CD14-positive monocyte (primary cell): ENCODE measurements around the gene GRIA3. TPM values are rescaled to one million over a fixed set of nuclear protein-coding genes. Genes with fewer than 3 reads are reported as not detected.

Source experiments
- DNase-seq, 3 donors: peaks; one replicate each; pipeline ENCODE4 v3.0.0-alpha.2; 2011 to 2022
- H2AFZ ChIP-seq: 2 replicates; pipeline ENCODE4 v1.6.0; 2012; ENCODE audit warnings: mild to moderate bottlenecking, low read depth, low read length, inconsistent platforms; ENCODE audit not compliant: insufficient read depth, poor library complexity, severe bottlenecking
- H3K27ac ChIP-seq, 2 donors: 1 replicate in 1 of 2; 2 replicates in 1 of 2; pipeline ENCODE4 v1.5.1; 2012 to 2013; ENCODE audit warnings: low read length in 2 of 2, control low read depth in 1 of 2, inconsistent platforms in 1 of 2, low read depth in 1 of 2, mild to moderate bottlenecking in 1 of 2
- H3K27me3 ChIP-seq, 2 donors: one replicate each; pipeline versions ENCODE4 v1.6.0 to v1.6.1; 2011 to 2013; ENCODE audit warnings: low read length in 2 of 2; ENCODE audit not compliant: control insufficient read depth in 2 of 2, insufficient read depth in 2 of 2
- H3K36me3 ChIP-seq, 2 donors: replicated peaks in 1 of 2; 1 replicate in 1 of 2; 2 replicates in 1 of 2; pipeline versions ENCODE4 v1.5.1 to v1.6.1; 2012 to 2013; ENCODE audit warnings: low read length in 2 of 2, control low read depth in 1 of 2, inconsistent platforms in 1 of 2, mild to moderate bottlenecking in 1 of 2; ENCODE audit not compliant: insufficient read depth in 2 of 2, control insufficient read depth in 1 of 2
- H3K4me1 ChIP-seq, 2 donors: 1 replicate in 1 of 2; 2 replicates in 1 of 2; pipeline versions ENCODE4 v1.5.1 to v1.6.1; 2012 to 2013; ENCODE audit warnings: low read length in 2 of 2, control low read depth in 1 of 2, inconsistent platforms in 1 of 2, mild to moderate bottlenecking in 1 of 2, moderate library complexity in 1 of 2; ENCODE audit not compliant: insufficient read depth in 2 of 2, control insufficient read depth in 1 of 2
- H3K4me2 ChIP-seq: replicated peaks from 2 replicates; pipeline ENCODE3; 2012; ENCODE audit warnings: low read length, moderate library complexity, mild to moderate bottlenecking; ENCODE audit not compliant: poor library complexity, severe bottlenecking; ENCODE audit errors: extremely low read depth
- H3K4me3 ChIP-seq, 3 experiments: fragments of 200-600 bp in 1 of 3; sonication (generic) in 1 of 3; replicated peaks in 1 of 3; 1 replicate in 2 of 3; 2 replicates in 1 of 3; pipeline ENCODE4 v1.5.1; 2011 to 2013; ENCODE audit warnings: low read length in 3 of 3, mild to moderate bottlenecking in 3 of 3, control low read depth in 2 of 3, low read depth in 2 of 3, inconsistent platforms in 1 of 3, moderate library complexity in 1 of 3
- H3K79me2 ChIP-seq: 2 replicates; pipeline ENCODE4 v1.6.0; 2012; ENCODE audit warnings: mild to moderate bottlenecking, control low read depth, inconsistent platforms, low read length, moderate library complexity; ENCODE audit not compliant: insufficient read depth
- H3K9ac ChIP-seq: 2 replicates; pipeline ENCODE4 v1.6.0; 2017; ENCODE audit warnings: low read length, mild to moderate bottlenecking; ENCODE audit not compliant: insufficient read depth, poor library complexity, severe bottlenecking
- H3K9me3 ChIP-seq, 2 donors: replicated peaks in 1 of 2; 1 replicate in 1 of 2; 2 replicates in 1 of 2; pipeline versions ENCODE4 v1.5.1 to v1.6.1; 2012 to 2013; ENCODE audit warnings: low read length in 2 of 2, control low read depth in 1 of 2; ENCODE audit not compliant: control insufficient read depth in 1 of 2, insufficient read depth in 1 of 2
- H4K20me1 ChIP-seq: 2 replicates; pipeline ENCODE4 v1.6.0; 2012; ENCODE audit warnings: mild to moderate bottlenecking, low read length, control low read depth, moderate library complexity; ENCODE audit not compliant: insufficient read depth
- H3K27ac Mint-ChIP-seq, 7 donors: one replicate each; pipeline ENCODE4 v1.8.0; 2020; ENCODE audit warnings: mild to moderate bottlenecking in 7 of 7, mixed read lengths in 7 of 7, moderate library complexity in 6 of 7, inconsistent platforms in 2 of 7
- H3K27me3 Mint-ChIP-seq, 3 donors: one replicate each; pipeline ENCODE4 v1.8.0; 2021 to 2022; ENCODE audit warnings: low read depth in 3 of 3, mild to moderate bottlenecking in 3 of 3, mixed read lengths in 3 of 3, moderate library complexity in 3 of 3, inconsistent platforms in 1 of 3
- H3K36me3 Mint-ChIP-seq, 2 donors: one replicate each; pipeline ENCODE4 v1.8.0; 2020; ENCODE audit warnings: mixed read lengths in 2 of 2, inconsistent platforms in 1 of 2, mild to moderate bottlenecking in 1 of 2
- H3K4me1 Mint-ChIP-seq: one replicate; pipeline ENCODE4 v1.8.0; 2020; ENCODE audit warnings: mild to moderate bottlenecking, mixed read lengths
- H3K4me3 Mint-ChIP-seq, 2 donors: one replicate each; pipeline ENCODE4 v1.8.0; 2020; ENCODE audit warnings: mild to moderate bottlenecking in 2 of 2, mixed read lengths in 2 of 2, moderate library complexity in 1 of 2
- H3K9me3 Mint-ChIP-seq, 7 donors: one replicate each; pipeline ENCODE4 v1.8.0; 2020 to 2022; ENCODE audit warnings: mixed read lengths in 7 of 7, mild to moderate bottlenecking in 6 of 7, moderate library complexity in 6 of 7, inconsistent platforms in 2 of 7
- WGBS: methylation state at CpG from one replicate; pipeline ENCODE4 v1.1.5; 2013; ENCODE audit warnings: missing lambda C conversion rate; ENCODE audit not compliant: insufficient coverage; 5-methylcytosine and 5-hydroxymethylcytosine counted together
- intact Hi-C, 2 donors: fragments of 100-400 bp; cut with micrococcal nuclease; formaldehyde crosslinking; loops; one replicate each; pipeline versions ENCODE4 v1.15.0 to v1.15.1; 2023
- polyA plus RNA-seq, 3 donors: library from polyadenylated mRNA; depleted of rRNA in 1 of 3; unstranded in 2 of 3; stranded (reverse) in 1 of 3; fragments of 300-500 nt in 2 of 3; fragments of >200 nt in 1 of 3; fragmentation: Illumina TruSeq in 2 of 3; gene quantifications; 1 replicate in 2 of 3; 2 replicates in 1 of 3; pipeline ENCODE4 v1.2.3, GENCODE V29; 2012 to 2021
- TF ChIP-seq, protein P1 (sequence below): fragments of 200-600 bp; IDR thresholded peaks from one replicate; pipeline ENCODE4 v1.8.0; 2022; ENCODE audit warnings: antibody characterized with exemption, mild to moderate bottlenecking

The GRIA3 gene
- polyA plus RNA-seq, 3 donors, result not detected

DNA sequence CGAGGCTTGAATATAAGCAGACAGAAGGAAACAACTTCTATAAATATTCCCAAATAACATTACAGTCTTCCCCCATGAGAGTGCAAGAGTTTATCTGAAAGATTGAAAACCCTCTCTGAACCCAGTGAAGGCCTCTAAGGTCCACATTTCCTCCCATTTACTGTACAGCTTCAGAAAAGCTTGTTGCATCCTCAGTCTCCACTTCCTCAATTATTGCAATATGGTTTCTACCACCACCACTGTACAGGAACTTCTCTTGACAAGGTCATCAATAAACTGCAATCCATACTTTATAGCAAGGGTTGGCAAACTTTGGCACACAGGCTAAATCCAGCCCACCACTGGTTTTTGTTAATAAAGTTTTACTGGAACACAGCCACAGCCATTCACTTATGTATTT lies 309.8 kb downstream of the GRIA3 start:
- Histone ChIP-seq H3K9ac (no peak overlapping the region), H2AFZ (no peak overlapping the region), H3K4me3 (no peak overlapping the region), H3K4me1 (no peaks in the 10 kb centered on the region), H3K27ac (no peak overlapping the region), H3K79me2 (no peaks in the 10 kb centered on the region), H3K9me3 (no peaks in the 10 kb centered on the region), H3K4me2 (no peak overlapping the region), H3K36me3 (no peaks in the 10 kb centered on the region), H3K27me3 (no peaks in the 10 kb centered on the region), H4K20me1 (no peaks in the 10 kb centered on the region)
- no CpG with 5 or more reads among the region's 1 CpG for WGBS
- no peaks in the 10 kb centered on the region for H3K36me3 Mint-ChIP-seq
- intact Hi-C loops, result no loop called here
- DNase-seq, result no peak
- no peak overlapping the region for H3K27ac Mint-ChIP-seq
- H3K9me3 Mint-ChIP-seq, result peaks cover 0 to 2% (median 0%) of the 10 kb centered on the region in 7 donors
- H3K4me1 Mint-ChIP-seq, result no peaks in the 10 kb centered on the region
- TF ChIP-seq, protein P1, sequence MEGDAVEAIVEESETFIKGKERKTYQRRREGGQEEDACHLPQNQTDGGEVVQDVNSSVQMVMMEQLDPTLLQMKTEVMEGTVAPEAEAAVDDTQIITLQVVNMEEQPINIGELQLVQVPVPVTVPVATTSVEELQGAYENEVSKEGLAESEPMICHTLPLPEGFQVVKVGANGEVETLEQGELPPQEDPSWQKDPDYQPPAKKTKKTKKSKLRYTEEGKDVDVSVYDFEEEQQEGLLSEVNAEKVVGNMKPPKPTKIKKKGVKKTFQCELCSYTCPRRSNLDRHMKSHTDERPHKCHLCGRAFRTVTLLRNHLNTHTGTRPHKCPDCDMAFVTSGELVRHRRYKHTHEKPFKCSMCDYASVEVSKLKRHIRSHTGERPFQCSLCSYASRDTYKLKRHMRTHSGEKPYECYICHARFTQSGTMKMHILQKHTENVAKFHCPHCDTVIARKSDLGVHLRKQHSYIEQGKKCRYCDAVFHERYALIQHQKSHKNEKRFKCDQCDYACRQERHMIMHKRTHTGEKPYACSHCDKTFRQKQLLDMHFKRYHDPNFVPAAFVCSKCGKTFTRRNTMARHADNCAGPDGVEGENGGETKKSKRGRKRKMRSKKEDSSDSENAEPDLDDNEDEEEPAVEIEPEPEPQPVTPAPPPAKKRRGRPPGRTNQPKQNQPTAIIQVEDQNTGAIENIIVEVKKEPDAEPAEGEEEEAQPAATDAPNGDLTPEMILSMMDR, result no peak
- H3K27me3 Mint-ChIP-seq, result peaks cover 0 to 6% (median 0%) of the 10 kb centered on the region in 3 donors
- no peak overlapping the region for H3K4me3 Mint-ChIP-seq

DNA sequence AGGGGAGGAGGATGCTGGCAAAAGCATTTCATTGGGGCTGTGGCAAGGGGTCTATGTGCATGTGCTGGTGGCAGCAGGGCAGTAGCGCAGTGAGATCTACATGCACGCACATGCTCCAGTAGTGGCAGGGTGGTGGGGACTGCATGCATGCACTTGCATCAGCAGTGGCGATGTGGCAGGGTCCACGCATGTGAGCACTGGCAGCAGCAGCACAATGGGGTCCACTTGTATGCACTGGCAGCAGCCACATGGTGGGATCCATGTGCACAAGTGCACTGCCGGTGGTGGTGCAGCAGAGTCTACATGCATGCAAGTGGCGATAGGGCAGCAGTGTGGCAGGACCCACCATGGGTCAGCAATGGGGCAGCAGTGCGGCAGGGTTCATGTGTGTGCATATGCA lies 315.7 kb downstream of the GRIA3 start:
- no peak for DNase-seq
- no peak overlapping the region for H3K9ac ChIP-seq
- no peak overlapping the region for H3K27ac ChIP-seq
- peaks cover 0 to 3% (median 0%) of the 10 kb centered on the region in 3 donors for H3K27me3 Mint-ChIP-seq
- no peaks in the 10 kb centered on the region for H3K4me1 Mint-ChIP-seq
- no peaks in the 10 kb centered on the region for H3K36me3 Mint-ChIP-seq
- 100% methylated on average over 5 of the region's 7 CpGs for WGBS
- H4K20me1 ChIP-seq, result no peaks in the 10 kb centered on the region
- no peak overlapping the region for H3K4me2 ChIP-seq
- TF ChIP-seq, protein P1, result no peak
- H3K9me3 Mint-ChIP-seq, result peaks cover 0 to 8% (median 2%) of the 10 kb centered on the region in 7 donors
- H3K79me2 ChIP-seq, result no peaks in the 10 kb centered on the region
- H2AFZ ChIP-seq, result no peak overlapping the region
- intact Hi-C loops, result no loop called here
- no peak overlapping the region for H3K4me3 ChIP-seq
- no peaks in the 10 kb centered on the region for H3K27me3 ChIP-seq
- H3K9me3 ChIP-seq, result peaks cover 3 to 9% of the 10 kb centered on the region in 2 donors
- H3K4me3 Mint-ChIP-seq, result no peak overlapping the region
- no peaks in the 10 kb centered on the region for H3K4me1 ChIP-seq
- peak overlapping the region in 1 of 7 donors; percentile 62 for H3K27ac Mint-ChIP-seq
- H3K36me3 ChIP-seq, result no peaks in the 10 kb centered on the region
